IMR-90 (cell line): Measurements from ENCODE around the gene DMD.

Source experiments
- CTCF ChIP-seq: conservative IDR thresholded peaks from 2 replicates; pipeline ENCODE4 v1.5.1; 2012; ENCODE audit warnings: mild to moderate bottlenecking, low read depth, low read length, improper control_type of control experiment
- MAZ ChIP-seq: IDR thresholded peaks from 2 replicates; pipeline ENCODE4 v1.6.1; 2012; ENCODE audit warnings: low read depth, mild to moderate bottlenecking, low read length, improper control_type of control experiment, moderate library complexity, borderline replicate concordance
- NFE2L2 ChIP-seq: fragments of 150-350 bp; IDR thresholded peaks from 2 replicates; pipeline ENCODE4 v1.6.1; 2016; ENCODE audit warnings: low read depth, mild to moderate bottlenecking, low read length
- POLR2A ChIP-seq: IDR thresholded peaks from 2 replicates; pipeline ENCODE4 v1.6.1; 2012; ENCODE audit warnings: mild to moderate bottlenecking, low read depth, low read length

- TF ChIP-seq CTCF (0 out of 2 replicates have a peak, but pooled peaks have one; percentile 13), MAZ (no peak), NFE2L2 (no peak), POLR2A (no peak)
These were observed 803.0 kb downstream of the DMD start for GRCh38 chrX:32408389-32408788.
